Stimulated activated CD4-positive, alpha-beta T cell treated with anti-CD3 and anti-CD28 coated beads, Interleukin-12 subunit alpha, Interleukin-12 subunit beta, amount 100 ng/mL, for 4 hours (primary cell): ENCODE results near the gene NOCT.
"Not testable (repeated sequence)": the region's sequence is repeated elsewhere in the genome, so short reads cannot be mapped to it uniquely, and the experiment has no call there.

Source experiments
- DNase-seq: peaks from one replicate; pipeline ENCODE4 v3.0.0-alpha.2; 2020

Gene NOCT

DNA sequence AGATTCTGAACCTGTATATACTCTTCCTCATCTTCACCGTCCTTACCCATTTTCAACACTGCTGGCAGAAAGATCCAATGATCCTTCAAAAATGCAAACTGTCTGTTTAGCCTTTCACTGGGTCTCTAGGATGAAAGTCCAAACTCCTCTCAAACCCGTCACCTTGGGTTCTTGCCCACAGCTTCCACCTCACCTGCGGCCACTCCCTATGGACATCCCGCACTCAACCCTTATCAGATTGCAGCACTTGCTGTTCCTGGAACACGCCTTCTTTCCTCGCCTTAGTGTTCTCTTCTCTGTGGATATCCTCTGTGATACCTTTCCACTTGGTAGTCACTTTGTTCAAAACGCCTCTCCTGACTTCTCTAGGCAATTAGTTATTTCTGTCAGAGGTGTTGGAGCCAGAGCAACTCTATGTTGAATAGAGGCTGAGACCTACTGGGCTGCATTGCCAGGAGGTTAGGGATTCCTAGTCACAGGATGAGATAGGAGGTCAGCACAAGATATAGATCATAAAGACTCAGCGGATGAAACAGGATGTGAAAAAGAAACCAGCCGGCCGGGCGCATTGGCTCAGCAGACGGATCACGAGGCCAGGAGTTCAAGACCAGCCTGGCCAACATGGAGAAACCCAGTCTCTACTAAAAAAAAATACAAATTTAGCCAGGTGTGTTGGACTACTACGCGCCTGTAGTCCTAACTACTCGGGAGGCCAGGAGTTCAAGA lies 4.2 kb upstream of the NOCT start:
- DNase-seq, result no peak

DNA sequence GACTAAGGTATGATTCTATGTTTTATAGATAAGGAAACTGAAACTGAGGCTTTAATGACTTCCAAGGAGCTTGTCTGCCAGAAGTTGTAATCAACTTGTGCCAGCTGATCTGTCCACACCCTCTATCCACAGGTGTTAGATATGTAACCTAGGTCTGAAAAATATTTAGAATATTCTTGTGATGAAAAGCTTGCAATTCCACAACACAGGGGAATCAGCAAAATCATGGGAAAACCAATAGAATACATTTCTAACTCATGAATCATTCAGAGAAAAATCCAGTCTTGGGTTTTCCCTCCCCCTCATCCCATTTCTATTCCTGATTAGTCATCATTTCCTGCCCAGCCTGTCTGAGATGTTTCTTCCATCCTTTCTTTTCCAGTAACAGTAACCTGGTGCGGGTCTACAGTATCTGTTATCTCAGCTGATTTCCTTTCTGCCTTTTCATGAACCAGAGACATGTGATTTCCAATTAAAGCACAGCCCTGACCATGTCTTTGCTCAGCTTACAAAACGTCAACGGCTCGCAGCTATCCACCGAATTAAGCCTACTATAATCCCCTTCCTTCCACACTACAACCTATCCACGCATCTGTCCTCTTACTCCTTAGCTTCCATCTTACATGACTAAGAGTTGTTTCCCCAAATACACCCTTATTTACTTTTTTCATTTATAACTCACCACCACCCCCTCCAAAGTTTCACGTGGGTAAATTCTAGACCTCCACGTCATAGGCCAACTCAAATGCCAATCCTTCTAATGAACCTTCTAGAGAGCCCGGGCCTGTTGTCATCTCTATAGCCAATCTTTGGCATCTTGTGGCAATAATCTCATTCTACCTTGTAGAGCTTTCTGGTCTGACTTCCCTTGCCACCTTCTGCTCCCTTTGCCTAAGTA lies 961 bp upstream of the NOCT start:
- no peak for DNase-seq

DNA sequence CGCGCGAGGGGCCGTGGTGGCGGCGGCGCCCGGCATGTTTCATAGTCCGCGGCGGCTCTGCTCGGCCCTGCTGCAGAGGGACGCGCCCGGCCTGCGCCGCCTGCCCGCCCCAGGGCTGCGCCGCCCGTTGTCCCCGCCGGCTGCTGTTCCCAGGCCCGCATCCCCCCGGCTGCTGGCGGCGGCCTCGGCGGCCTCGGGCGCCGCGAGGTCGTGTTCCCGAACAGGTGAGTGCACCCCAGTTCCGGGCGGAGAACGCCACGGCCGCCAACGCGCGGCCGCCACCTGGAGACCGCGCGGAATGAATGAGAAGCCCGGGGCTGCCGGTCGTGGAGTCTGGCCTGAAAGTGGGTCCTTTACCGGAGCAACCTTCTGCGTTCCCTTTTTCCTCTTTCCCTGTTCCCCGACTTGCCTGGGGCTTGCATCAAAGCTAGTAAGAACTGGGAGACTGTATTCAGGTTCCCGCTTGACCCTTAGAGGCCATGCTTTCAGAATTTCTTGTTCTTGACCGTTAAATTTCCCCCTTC lies 429 bp downstream of the NOCT start:
- DNase-seq, result peak; percentile 51

DNA sequence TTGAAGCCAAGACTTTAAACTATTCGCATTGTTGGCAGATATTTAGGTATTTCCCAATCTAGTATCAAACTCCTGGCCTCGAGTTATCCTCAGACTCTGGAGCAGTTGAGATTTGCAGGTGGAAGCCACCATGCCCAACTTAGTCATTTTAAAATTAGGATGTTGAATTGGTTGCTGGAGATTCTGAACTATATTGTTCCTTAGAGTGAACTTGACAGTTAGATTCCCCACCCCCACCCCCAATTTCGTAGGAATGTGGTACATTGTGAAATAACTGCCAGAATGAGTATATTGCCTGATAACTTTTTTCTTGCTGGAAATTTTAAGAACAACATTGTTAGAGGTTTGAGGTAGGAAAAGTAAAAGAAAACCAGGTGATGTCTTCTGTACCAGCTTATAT lies 2.3 kb downstream of the NOCT start:
- no peak for DNase-seq

DNA sequence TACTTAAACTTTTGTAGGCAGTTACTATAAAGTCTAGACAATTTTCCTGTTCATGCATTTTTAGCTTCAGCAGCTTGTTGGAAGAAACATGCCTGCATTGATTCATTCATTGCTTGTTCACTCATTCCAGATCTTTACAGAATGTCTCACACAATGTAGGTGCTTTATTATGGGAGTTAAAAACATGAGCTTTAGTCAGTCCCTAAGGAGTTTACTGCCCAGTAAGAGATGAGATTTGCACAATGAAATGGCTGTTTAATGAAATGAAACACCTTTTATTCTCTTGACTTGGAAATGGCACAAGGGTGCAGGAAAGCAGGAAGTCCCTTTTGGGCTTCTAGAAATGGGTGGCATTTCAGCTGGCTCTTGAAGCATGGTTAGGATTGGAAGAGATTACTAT lies 2.9 kb downstream of the NOCT start:
- DNase-seq, result no peak

DNA sequence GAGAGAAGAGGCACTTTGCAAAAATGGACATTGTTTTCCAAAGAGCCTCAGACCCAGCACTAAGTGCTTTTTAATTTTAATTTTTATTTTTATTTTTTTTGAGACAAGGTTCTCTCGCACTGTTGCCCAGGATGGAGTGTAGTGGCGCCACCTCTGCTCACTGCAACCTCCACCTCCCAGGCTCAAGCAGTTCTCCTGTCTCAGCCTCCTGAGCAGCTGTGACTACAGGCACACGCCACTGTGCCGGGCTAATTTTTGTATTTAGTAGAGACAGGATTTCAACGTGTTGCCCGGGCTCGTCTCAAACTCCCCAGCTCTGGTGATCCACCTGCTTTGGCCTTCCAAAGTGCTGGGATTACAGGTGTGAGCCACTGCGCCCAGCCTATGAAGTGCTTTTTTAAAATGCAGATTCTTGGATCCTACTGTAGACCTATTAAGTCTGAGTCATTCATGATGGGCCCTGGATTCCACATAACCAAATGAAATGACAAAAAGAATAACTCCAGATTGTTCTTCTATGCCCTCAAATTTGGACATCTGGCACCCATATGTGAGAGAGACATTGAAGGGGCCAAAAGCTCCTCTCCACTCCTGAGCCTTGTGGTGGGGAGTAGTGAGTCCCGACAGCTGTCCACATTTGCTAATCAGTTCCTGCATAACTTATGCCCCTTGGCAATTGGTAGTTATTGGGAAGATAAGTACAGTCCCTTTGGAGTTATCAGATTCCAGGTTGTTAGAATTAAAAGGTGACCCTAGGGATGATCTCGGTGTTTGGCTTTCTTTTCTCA lies 3.6 kb downstream of the NOCT start:
- no peak for DNase-seq

DNA sequence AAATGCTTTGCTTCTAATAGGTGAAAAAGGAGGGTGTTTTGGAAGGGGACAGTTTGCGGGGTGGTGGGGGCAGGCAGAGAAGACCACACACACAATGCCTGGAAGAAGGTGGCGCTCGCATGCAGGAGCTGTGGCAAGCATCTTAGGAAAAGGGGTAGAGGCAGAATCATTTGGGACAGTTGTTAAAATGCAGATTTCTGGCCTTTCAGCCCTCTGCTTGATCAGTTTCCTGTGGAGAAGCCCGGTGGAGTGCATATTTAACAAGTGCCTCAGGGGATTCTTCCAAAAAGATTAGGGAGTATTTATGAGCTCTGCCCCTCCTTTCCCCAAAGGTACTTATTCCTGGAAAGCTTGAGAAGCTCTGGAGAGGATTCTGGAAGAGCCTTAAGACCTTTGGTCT lies 4.8 kb downstream of the NOCT start:
- DNase-seq, result no peak

DNA sequence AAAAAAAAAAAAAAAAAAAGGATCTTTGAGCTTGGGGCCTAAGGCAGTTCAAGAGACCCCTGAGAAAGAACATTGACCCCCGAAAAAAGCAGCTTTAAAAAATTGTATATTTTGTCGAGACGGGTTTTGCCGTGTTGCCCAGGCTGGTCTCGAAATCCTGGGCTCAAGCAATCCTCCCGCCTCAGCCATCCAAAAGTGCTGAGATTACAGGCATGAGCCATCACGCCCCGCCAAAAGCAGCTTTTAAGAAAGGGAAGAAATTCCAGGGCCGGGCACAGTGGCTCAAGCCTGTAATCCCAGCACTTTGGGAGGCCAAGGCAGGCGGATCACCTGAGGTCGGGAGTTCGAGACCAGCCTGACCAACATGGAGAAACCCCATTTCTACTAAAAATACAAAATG lies 5.5 kb downstream of the NOCT start:
- not testable (repeated sequence) for DNase-seq

DNA sequence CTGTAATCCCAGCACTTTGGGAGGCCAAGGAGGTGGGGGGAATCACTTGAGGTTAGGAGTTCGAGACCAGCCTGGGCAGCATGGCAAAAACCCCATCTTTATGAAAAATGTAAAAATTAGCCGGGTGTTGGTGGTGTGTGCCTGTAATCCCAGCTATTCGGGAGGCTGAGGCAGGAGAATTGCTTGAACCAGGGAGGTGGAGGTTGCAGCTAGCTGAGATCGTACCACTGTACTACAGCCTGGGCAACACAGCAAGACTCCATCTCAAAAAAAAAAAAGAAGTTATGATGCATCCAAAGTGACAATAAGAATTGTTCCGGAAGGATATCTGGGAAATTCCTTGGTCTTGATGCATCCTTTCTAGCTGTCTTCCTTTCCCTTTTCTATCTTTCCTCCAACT lies 7.3 kb downstream of the NOCT start:
- DNase-seq, result no peak

DNA sequence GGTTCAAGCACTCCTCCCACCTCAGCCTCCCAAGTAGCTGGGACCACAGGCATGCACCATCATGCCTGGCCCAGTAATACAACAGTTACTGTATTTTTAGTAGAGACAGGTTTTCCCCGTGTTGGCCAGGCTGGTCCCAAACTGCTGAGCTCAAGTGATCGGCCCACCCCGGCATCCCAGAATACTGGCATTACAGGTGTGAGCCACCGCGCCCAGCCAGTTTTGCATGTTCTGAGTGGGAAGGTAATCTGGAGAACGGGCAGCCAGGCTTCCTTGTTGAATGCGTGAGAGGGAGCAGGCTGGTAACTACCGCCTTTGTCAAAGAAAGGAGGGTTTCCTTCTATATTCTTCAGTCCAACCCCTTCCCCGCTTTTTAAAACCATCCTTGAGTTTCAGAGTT lies 9.1 kb downstream of the NOCT start:
- no peak for DNase-seq

DNA sequence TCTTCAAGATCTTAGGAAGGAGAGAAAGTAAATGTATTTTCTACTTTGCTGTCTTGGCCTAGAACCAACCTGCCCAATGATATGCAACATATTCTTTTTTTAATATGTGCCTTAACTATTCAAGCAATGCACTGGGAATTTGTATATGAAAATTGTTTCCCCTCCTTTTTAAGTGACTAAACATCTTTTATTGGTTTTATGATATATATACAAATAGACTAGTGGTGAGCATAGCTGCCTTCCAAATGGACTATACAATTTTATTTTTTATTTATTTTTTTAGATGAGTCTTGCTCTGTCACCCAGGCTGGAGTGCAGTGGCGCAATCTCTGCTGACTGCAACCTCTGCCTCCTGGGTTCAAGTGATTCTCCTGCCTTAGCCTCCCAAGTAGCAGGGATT lies 10.3 kb downstream of the NOCT start:
- DNase-seq, result no peak

DNA sequence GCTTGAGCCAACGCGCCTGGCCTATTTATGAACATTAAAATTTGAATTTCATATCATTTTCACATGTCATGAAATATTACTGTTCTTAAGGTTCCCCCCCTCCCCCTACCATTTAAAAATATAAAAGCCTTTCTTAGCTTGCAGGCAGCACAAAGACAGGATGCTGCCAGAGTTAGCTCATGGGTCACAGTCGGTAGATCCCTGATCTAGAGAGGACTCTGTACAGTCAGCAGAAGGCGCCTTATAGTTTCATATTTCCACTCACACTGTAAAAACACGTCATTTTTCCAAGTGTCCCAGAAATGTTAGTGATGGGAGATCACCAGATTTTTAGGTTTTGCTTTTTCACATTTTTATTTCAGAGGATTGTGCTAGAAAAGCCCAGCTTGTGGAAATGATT lies 12.2 kb downstream of the NOCT start:
- no peak for DNase-seq

DNA sequence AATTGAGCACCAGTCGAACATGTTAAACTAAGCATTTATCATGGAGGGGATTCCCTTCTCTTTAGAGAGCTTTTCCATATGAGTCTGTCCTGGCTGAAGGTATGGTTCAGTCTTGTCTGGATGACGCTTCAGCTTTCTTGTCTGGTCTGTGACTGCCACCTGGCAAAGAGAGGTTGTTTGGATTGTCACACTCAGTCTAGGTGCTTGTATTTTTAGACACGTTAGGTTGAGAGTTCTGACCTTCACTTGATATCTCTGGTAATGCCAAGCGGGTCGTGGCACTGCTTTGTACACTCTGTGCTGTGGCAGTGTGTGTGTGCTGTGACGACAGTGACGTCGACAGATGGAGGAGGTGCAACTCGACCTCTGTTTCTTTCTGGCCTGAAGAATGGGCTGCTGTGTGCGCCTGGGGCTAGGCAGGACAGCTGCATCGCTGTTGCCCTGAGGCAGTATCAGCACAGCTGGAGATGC lies 12.6 kb downstream of the NOCT start:
- no peak for DNase-seq

DNA sequence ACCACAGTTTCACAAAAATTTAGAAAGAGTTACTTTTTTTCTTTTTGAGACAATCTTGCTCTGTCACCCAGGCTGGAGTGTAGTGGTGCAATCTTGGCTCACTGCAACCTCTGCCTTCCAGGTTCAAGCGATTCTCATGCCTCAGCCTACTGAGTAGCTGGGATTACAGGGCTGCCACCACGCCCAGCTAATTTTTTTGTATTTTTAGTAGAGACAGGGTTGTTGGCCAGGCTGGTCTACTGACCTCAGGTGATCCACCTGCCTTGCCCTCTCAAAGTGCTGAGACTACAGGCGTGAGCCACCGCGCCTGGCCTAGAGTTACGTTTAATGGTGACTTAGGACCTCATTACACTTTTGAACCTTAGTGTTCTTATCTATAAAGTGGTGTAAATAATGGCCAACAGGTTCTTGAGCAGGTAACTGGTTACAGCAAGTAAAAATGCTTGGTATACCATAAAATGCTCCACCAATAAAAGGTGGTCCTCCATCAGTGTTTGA lies 14.3 kb downstream of the NOCT start:
- DNase-seq, result not testable (repeated sequence)

DNA sequence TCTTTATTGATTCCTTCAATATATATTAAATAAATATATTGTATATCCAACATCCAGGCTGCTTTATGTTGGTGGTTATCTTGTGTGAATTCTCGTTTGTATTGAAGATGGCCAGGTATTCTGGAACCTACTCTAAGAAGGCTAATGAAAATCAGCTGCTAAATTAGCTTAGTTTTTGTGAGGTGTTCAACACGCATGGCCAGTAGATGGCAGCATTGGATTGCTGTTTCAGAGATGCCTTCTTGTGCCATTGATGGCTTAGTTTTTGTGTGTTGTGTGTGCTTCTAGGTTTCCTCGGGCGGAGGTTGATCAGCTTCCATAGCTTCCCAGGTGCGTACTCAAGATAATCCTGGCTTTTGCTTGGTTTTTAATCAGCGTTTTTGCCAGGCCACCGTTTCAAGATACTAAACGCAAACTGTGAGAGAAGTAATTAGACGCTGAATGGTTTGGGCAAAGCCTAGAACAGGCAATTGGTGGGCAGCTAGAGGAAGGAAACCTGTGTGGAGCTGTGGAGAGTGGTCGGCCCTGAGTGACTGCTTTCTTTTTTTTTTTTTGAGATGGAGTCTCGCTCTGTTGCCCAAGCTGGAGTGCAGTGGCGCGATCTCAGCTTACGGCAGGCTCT lies 15.1 kb downstream of the NOCT start:
- peak; percentile 48 for DNase-seq

DNA sequence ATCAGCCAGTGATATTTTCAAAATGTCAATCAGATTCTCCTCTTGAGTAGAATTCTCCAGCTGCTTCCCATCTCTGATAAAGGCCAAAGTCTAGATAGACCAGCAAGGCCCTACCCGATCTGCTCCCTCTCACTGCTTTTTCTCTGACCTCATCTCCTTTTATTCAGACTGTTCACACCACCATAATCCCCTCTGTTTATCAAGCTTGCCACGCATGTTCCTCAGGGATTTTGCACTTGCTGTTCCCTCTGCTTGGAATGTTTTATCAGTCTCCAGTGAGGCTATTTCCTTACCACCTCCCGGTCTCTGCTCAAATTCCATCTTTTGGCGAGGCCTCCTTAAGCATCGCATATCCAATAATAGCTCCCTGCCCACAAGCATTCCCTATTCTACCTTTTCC lies 20.1 kb downstream of the NOCT start:
- no peak for DNase-seq

DNA sequence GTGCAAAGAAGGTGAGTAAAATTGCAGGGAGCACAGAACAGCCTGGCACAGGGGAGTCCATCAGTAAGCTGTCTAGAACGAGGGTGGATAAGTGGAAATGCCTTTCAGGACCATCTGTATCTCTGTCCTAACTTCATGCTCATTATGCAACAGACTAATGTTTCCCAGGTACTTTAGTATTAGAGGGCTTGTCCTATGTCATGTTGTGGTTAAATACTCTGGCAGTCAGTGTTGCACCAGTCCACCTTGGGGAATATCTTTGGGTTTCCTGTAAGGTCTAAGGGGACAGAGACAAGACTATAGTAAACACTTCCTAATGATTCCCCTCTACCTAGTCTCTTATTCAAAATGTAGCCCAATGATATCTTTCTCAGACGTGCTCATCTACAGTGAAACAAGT lies 21.3 kb downstream of the NOCT start:
- DNase-seq, result no peak

DNA sequence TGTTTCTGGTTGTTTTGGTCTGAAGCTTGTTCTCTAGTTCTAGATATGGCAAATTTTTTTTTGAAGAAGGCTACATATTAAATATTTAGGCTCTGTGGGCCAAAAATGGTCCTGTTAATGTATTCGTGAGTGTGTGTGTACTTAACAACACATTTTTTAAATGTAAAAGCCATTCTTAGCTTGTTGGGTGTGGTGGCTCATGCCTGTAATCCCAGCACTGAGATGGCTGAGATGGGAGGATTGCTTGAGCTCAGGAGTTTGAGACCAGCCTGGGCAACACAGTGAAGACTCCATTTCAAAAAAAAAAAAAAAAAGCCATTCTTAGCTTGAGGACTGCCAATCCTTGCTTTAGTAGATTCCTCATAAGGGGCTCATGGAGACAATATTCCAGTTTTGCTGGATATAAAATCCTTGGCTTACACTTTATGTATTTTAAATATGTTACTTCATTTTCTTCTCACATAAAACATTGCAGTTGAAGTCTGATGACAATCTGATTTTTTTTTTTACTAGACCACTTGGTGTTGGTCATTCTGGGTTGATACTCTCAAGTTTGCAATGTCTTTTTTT lies 23.4 kb downstream of the NOCT start:
- DNase-seq, result no peak

DNA sequence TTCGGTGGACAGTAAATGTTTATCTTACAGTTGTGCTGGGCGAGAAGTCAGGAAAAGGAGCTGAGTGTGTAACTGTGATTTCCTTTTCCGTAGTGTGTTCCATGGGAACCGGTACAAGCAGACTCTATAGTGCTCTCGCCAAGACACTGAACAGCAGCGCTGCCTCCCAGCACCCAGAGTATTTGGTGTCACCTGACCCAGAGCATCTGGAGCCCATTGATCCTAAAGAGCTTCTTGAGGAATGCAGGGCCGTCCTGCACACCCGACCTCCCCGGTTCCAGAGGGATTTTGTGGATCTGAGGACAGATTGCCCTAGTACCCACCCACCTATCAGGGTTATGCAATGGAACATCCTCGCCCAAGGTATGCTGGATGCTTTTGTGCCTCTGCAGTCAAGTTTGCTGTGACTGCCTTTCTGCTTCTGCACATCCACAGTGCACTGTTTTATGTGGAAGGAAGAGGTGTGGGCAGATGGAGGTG lies 27.4 kb downstream of the NOCT start:
- no peak for DNase-seq

DNA sequence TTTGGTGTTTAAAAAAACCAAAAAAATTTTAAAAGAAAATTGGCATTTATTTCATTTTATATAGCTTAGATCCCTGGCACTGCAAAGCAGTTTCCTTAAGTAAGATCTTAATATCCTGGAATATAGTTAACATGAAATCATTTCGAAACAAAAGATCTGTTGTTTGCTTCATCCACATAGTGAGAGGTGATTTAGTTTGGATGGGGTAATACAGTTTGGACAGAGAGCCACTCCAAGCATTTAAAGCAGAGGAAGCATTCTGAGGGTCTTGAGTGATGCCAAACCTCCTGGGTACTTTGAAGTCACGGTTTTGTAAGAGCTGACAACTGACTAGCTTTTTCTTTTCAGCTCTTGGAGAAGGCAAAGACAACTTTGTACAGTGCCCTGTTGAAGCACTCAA lies 28.7 kb downstream of the NOCT start:
- no peak for DNase-seq

DNA sequence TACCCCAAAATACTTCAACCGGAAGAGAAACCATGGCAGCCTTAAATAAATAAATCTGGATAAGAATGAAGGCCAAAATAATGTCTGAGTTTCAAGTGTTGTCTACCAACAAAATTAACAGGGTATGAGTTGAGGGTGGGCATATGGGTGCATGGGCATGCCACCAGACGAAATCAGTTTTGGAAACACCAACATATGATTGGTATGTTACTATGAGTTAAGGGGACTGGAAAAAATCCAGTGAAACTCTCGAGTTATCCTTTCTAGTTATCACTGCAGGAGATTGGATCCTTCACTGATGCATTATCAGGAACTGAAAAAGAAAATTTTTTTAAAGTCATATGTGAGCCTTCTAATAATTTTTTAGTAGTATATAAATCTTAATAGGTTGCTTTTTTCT lies 32.4 kb downstream of the NOCT start:
- DNase-seq, result no peak

DNA sequence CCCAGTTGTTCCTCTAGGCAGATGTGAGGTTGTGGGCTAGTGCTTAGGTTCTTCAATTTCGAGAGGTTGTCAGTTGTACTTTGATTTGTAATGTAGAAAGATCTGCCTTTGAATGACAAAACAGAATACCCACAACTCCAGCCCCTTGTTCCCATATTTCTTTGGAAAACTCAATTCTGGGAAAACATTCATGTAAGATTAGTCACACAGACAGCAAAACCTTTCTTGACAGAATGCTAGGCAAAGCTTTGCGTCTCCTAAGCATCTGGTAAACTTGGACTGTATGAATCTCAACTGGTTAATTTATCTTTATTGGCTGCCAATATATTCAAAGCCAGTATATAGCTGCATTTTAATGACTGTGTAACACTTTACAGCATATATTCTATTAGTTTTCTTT lies 34.9 kb downstream of the NOCT start:
- DNase-seq, result no peak
